Measurements from ENCODE around the gene MT1A. TPM values are rescaled to one million over a fixed set of nuclear protein-coding genes. Genes with fewer than 3 reads are reported as not detected.
"Not testable (repeated sequence)": the region's sequence is repeated elsewhere in the genome, so short reads cannot be mapped to it uniquely, and the experiment has no call there.

The MT1A gene
- total RNA-seq, 1 donor from 2014 or later, result not detected

DNA sequence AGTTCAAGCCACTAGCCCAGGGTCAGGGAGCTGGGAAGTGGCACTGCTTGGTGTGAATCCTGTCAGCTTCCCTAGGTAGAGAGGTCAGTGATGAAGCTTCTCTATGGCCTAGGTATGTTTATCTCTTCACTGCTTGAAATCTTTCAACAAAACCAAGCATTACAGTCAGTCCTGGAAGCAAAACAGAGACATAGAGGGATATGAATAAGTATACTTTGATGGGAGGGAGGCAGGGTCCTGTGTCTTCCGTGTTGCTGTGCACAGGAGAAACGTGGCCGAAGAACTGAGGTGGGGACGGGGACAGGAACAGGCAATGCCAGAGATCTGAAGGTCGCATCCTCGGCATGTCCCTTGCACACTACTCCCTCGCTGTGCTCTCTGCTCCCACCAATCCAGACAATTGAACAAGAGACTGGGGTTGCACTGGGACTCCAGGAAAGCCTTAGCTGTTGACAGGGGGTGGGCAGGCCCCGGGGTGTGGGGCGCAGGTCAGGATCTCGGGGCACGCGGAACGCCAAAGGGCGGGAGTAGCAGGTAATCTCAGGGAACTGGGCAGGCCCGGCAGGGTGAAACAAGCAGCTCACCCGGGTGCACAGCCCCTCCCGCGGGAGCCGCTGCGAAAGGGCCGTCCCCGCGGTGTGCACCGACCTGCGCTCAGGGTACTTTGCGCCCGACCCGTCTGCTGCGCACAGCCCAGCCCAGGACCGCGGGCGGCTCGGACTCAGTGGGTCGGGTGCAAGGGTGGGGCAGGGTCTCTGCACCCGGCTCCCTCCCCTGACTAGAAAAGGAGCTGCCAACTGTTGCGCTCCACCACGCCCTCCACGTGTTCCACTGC, 30.8 kb downstream of the MT1A start, which contains the start of gene MT1H:
Gene MT1H (plus strand): TSS at position 810 of the 835 bp plus-strand sequence. CDS start 71 bp downstream, outside the sequence.
- H3K27me3 Mint-ChIP-seq (ENCODE audit: low read depth), result peaks cover 99% of the 10 kb centered on the region

DNA sequence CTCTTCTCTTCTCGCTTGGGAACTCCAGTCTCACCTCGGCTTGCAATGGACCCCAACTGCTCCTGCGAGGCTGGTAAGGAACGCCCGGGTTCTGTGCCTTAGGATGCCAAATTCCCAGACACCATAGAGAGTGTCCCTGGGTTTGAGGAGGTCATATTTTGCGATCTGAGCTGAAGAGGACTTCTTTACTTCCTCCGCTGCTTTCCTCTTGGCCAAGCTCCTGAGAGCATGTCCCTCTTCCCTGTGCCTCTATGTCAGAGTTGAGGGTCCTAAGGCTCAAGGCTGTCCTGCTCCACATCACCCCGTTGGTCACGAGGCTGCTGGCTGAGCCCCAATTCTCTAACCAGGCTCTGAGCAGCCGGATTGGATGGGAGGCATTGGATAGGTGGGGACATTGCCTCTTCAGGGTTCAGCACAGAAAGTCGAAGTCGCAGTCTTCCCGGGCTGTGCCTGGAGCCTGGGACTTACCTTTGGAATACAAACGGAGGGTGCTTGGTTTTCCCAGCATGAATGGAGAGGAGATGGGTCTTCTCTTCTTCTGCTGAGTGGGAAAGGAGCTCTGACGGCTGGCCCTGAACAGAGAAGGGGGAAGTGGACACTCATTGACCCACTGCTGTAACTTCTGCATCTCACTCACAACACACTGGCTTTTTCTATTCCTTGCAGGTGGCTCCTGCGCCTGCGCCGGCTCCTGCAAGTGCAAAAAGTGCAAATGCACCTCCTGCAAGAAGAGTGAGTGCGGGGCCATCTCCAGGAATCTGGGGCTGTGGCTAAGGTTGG, 31.6 kb downstream of the MT1A start:
- no peaks in the 10 kb centered on the region for H3K4me1 Mint-ChIP-seq
- no peak for DNase-seq (ENCODE audit: low read depth, low spot score)
- no peaks in the 10 kb centered on the region for H3K9me3 Mint-ChIP-seq
- TF ChIP-seq, protein P1, sequence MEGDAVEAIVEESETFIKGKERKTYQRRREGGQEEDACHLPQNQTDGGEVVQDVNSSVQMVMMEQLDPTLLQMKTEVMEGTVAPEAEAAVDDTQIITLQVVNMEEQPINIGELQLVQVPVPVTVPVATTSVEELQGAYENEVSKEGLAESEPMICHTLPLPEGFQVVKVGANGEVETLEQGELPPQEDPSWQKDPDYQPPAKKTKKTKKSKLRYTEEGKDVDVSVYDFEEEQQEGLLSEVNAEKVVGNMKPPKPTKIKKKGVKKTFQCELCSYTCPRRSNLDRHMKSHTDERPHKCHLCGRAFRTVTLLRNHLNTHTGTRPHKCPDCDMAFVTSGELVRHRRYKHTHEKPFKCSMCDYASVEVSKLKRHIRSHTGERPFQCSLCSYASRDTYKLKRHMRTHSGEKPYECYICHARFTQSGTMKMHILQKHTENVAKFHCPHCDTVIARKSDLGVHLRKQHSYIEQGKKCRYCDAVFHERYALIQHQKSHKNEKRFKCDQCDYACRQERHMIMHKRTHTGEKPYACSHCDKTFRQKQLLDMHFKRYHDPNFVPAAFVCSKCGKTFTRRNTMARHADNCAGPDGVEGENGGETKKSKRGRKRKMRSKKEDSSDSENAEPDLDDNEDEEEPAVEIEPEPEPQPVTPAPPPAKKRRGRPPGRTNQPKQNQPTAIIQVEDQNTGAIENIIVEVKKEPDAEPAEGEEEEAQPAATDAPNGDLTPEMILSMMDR (conservative IDR thresholded peaks at IDR 0.05), result no peak
- H3K27ac Mint-ChIP-seq (ENCODE audit: unreplicated experiment), result no peak overlapping the region
- no peaks in the 10 kb centered on the region for H3K36me3 Mint-ChIP-seq (ENCODE audit: low read depth)
- no peak overlapping the region for H3K4me3 Mint-ChIP-seq
- peaks cover 99% of the 10 kb centered on the region for H3K27me3 Mint-ChIP-seq (ENCODE audit: low read depth)

More for the DNA sequence above, 30.8 kb downstream of the MT1A start, which contains the start of gene MT1H:
- TF ChIP-seq, protein P1 (conservative IDR thresholded peaks at IDR 0.05), result no peak
- no peak within 1 kb of the TSS for H3K27ac Mint-ChIP-seq (ENCODE audit: unreplicated experiment)
- no peak for DNase-seq (ENCODE audit: low read depth, low spot score)
- no peak within 1 kb of the TSS for H3K4me3 Mint-ChIP-seq
- H3K36me3 Mint-ChIP-seq (ENCODE audit: low read depth), result no peaks in the 10 kb centered on the region
- H3K4me1 Mint-ChIP-seq, result no peaks in the 10 kb centered on the region
- H3K9me3 Mint-ChIP-seq, result no peaks in the 10 kb centered on the region

DNA sequence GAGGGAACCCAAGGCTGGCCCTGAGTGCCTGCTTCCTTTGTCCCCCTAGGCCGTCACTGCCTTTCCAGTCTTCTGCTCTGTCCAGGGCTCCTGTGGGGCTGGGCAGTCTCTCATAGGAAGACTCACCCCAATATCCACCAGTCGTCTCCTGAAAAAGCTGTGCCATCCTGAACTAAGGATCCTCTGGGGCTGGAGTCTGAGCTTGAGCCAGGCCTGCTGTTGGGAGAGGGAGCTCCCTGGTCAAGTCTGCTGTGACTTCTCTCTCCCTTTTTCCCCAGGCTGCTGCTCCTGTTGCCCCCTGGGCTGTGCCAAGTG, 32.1 kb downstream of the MT1A start:
- no peak overlapping the region for H3K27ac Mint-ChIP-seq (ENCODE audit: unreplicated experiment)
- TF ChIP-seq, protein P1 (conservative IDR thresholded peaks at IDR 0.05), result no peak
- DNase-seq (ENCODE audit: low read depth, low spot score), result no peak
- H3K4me1 Mint-ChIP-seq, result no peaks in the 10 kb centered on the region
- peaks cover 99% of the 10 kb centered on the region for H3K27me3 Mint-ChIP-seq (ENCODE audit: low read depth)
- no peaks in the 10 kb centered on the region for H3K36me3 Mint-ChIP-seq (ENCODE audit: low read depth)
- no peak overlapping the region for H3K4me3 Mint-ChIP-seq
- no peaks in the 10 kb centered on the region for H3K9me3 Mint-ChIP-seq

DNA sequence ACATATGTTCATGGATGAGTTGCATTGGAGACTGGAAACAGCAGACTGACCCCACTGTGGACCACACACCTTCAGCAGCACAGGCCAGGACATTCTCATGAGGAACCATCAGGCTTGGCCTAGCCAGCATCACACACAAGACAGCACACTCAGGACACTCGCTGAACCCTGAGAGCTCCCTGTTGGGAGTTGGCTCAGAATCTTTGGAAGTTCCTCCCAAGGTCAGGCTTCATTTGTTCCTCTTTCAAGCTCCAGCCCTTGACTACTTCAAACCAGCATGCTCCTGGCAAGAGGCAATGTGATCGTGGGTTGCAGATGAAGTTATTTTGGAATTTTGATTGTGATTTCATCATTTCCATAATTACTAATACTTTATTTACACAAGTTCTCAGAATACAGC, 33.2 kb downstream of the MT1A start:
- H3K4me1 Mint-ChIP-seq; DNase-seq (ENCODE audit: low read depth, low spot score); H3K27ac Mint-ChIP-seq (ENCODE audit: unreplicated experiment); H3K9me3 Mint-ChIP-seq; H3K4me3 Mint-ChIP-seq; H3K36me3 Mint-ChIP-seq (ENCODE audit: low read depth): not testable (repeated sequence)
- peaks cover 98% of the 10 kb centered on the region for H3K27me3 Mint-ChIP-seq (ENCODE audit: low read depth)

- not testable (repeated sequence) for H3K36me3 Mint-ChIP-seq (ENCODE audit: low read depth); H3K27ac Mint-ChIP-seq (ENCODE audit: unreplicated experiment); H3K4me3 Mint-ChIP-seq; H3K4me1 Mint-ChIP-seq; DNase-seq (ENCODE audit: low read depth, low spot score); H3K9me3 Mint-ChIP-seq
- peaks cover 96% of the 10 kb centered on the region for H3K27me3 Mint-ChIP-seq (ENCODE audit: low read depth)
Measured at GRCh38 chr16:56672171-56672570, 33.7 kb downstream of the MT1A start.

DNA sequence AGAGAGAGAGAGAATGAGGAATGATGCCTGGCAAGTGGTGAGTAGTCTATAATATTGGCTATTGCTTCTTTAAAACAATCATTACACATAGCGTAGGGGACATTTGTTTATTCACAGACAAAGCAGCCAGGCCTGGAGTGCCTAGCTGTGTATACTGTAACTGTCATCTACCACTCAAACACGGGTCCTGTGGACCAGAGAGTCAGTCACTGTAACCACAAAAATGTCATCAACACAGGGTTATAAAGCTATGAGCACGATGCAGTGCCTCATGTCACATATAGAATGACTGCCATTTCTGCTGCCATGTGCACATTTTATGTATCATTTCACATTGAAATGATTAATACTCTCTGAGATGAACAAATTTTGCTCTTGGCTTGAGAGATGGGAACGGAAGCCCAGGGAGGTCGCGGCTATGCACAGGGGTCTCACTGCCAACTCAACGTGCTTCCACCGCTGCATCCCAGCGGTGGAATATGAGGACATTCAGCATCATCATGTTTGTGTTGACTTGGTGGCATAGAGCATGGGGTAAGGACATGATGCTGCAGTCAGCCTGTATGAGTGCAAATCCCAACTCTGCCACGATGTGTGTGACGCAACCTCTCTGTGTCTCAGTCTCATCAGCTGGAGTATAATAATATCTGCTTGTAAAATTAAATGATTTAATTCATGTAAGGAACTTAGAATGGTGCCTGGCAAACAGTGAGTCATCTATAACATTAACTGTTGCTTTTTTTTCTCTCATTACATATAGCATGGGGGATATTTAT, 34.5 kb downstream of the MT1A start:
- Mint-ChIP-seq H3K4me1 (no peaks in the 10 kb centered on the region), H3K27me3 (ENCODE audit: low read depth) (peaks cover 97% of the 10 kb centered on the region), H3K36me3 (ENCODE audit: low read depth) (no peaks in the 10 kb centered on the region), H3K27ac (ENCODE audit: unreplicated experiment) (no peak overlapping the region), H3K4me3 (no peak overlapping the region), H3K9me3 (no peaks in the 10 kb centered on the region)
- TF ChIP-seq, protein P1 (conservative IDR thresholded peaks at IDR 0.05), result no peak
- DNase-seq (ENCODE audit: low read depth, low spot score), result no peak
